ENCODE data around the gene SIGLEC1.

DNA sequence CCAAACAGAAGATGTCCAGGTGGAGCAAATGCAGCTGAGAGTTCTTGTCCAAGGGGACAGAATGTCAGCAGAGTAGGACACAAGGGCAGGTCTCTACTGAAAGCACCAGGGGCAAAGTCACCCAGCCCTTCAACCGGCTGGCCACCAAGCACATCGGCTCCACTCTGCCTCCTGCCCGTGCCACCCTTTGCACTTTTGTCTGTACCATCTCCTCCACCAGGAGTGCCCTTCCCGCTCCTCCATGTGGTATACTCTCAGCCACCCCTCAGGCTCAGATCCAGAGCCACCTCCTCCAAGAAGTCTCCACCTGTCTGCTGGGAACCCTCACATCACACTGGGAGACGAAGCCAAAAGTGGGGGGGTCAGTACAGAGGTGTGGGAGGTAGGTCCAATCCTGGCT is 16.0 kb upstream of the SIGLEC1 start:
- TF ChIP-seq POLR2AphosphoS5 (IDR thresholded peaks at IDR 0.05) (no peak), EP300 (IDR thresholded peaks at IDR 0.05) (no peak)
- TF ChIP-seq, protein P1, sequence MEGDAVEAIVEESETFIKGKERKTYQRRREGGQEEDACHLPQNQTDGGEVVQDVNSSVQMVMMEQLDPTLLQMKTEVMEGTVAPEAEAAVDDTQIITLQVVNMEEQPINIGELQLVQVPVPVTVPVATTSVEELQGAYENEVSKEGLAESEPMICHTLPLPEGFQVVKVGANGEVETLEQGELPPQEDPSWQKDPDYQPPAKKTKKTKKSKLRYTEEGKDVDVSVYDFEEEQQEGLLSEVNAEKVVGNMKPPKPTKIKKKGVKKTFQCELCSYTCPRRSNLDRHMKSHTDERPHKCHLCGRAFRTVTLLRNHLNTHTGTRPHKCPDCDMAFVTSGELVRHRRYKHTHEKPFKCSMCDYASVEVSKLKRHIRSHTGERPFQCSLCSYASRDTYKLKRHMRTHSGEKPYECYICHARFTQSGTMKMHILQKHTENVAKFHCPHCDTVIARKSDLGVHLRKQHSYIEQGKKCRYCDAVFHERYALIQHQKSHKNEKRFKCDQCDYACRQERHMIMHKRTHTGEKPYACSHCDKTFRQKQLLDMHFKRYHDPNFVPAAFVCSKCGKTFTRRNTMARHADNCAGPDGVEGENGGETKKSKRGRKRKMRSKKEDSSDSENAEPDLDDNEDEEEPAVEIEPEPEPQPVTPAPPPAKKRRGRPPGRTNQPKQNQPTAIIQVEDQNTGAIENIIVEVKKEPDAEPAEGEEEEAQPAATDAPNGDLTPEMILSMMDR (IDR thresholded peaks at IDR 0.05) = no peak
